Kidney (tissue), 14 donors: ENCODE results near the gene TBCE. TPM values are rescaled to one million over a fixed set of nuclear protein-coding genes. Genes with fewer than 3 reads are reported as not detected.

Experiments used
- DNase-seq, 5 donors: peaks; one replicate each; pipeline ENCODE4 v3.0.0-alpha.2; 2013 to 2020
- FAIRE-seq: peaks from 2 replicates; lab custom pipeline; 2012; peaks lifted over from hg19 to GRCh38; lab: Jason Lieb, UNC
- H3K27ac ChIP-seq, 2 donors: one replicate each; pipeline ENCODE4 v1.7.0; 2013; ENCODE audit warnings: low read depth in 2 of 2, low read length in 2 of 2, inconsistent platforms in 1 of 2
- H3K27me3 ChIP-seq: one replicate; pipeline ENCODE4 v1.7.1; 2013; ENCODE audit warnings: low read length, inconsistent platforms; ENCODE audit not compliant: control insufficient read depth, insufficient read depth
- H3K36me3 ChIP-seq, 3 donors: one replicate each; pipeline versions ENCODE4 v1.7.0 to v1.7.1; 2013; ENCODE audit warnings: low read length in 3 of 3, control low read depth in 1 of 3, inconsistent platforms in 1 of 3; ENCODE audit not compliant: insufficient read depth in 3 of 3, control insufficient read depth in 2 of 3
- H3K4me1 ChIP-seq, 3 donors: one replicate each; pipeline versions ENCODE4 v1.7.0 to v1.7.1; 2013; ENCODE audit warnings: low read length in 3 of 3, inconsistent platforms in 1 of 3, low read depth in 1 of 3; ENCODE audit not compliant: control insufficient read depth in 2 of 3, insufficient read depth in 2 of 3
- H3K4me3 ChIP-seq, 3 donors: one replicate each; pipeline versions ENCODE4 v1.7.0 to v1.8.1; 2013; ENCODE audit warnings: low read length in 3 of 3, control low read depth in 1 of 3, inconsistent platforms in 1 of 3
- H3K9ac ChIP-seq, 3 donors: one replicate each; pipeline versions ENCODE4 v1.7.0 to v1.7.1; 2013; ENCODE audit warnings: low read length in 3 of 3, control low read depth in 1 of 3, inconsistent platforms in 1 of 3
- H3K9me3 ChIP-seq, 3 donors: one replicate each; pipeline versions ENCODE4 v1.7.0 to v1.7.1; 2013; ENCODE audit warnings: low read length in 3 of 3, control low read depth in 1 of 3, inconsistent platforms in 1 of 3; ENCODE audit not compliant: control insufficient read depth in 2 of 3, insufficient read depth in 1 of 3
- intact Hi-C: fragments of 100-400 bp; cut with DNase I; formaldehyde crosslinking; loops from one replicate; pipeline ENCODE4 v1.11.1; 2022
- polyA plus RNA-seq: library from polyadenylated mRNA; stranded (reverse); fragments of 350-450 nt; fragmentation: Illumina TruSeq; extraction: RNeasy Lipid Tissue Mini Kit (QIAGEN cat#74804); gene quantifications from one replicate; pipeline ENCODE4 v1.2.3, GENCODE V29; 2014; ENCODE audit warnings: low read depth, low replicate concordance; ENCODE audit not compliant: insufficient read depth
- total RNA-seq: library from RNA; stranded (reverse); fragmentation: NEBNext Ultra II Directional; extraction: Animal tissue kit (Norgen Biotek cat#: 25700); gene quantifications from one replicate; pipeline ENCODE4 v1.2.1, GENCODE V29; 2021
- TF ChIP-seq, protein P1 (sequence below): IDR thresholded peaks from 3 replicates; pipeline ENCODE4 v1.5.1; 2012; ENCODE audit warnings: mild to moderate bottlenecking, moderate library complexity, borderline replicate concordance; ENCODE audit not compliant: insufficient read depth; ENCODE audit errors: extremely low read depth
- donor health status: control.
- donor health status: control.
- donor health status: control.
- donor health status: control.
- donor health status: control.
- donor health status: DM: yes; HTN: yes; CAD: no.
- donor health status: Normal renal cell carcinoma (clear cell type).

The TBCE gene
- total and polyA plus RNA-seq, 2 donors from 2014 or later = 15.1 to 22.6 TPM

DNA sequence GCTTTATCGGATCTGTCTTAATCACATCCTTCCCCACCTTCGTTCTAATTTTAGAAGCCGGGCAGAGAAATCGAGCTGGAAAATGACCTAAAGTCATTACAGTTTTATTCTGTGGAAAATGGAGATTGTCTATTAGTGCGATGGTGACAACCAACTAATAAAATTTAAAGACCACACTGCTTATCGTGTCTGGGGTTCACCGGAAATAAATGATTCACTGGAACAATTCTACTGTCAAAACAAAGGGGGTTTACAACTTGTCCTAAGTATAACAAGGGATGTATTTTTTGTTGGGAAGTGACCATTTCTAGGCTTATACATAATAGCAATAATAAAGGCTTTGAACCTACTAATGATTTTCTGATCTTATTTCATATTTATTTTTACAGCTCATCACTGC, 81.4 kb downstream of the TBCE start:
- Histone ChIP-seq H3K36me3 (peaks cover 6 to 26% (median 19%) of the 10 kb centered on the region in 3 donors), H3K27me3 (no peaks in the 10 kb centered on the region), H3K9me3 (no peaks in the 10 kb centered on the region), H3K9ac (no peak overlapping the region), H3K4me1 (no peaks in the 10 kb centered on the region), H3K27ac (no peak overlapping the region), H3K4me3 (no peak overlapping the region)
- FAIRE-seq (no peak), DNase-seq (no peak)
- TF ChIP-seq, protein P1, sequence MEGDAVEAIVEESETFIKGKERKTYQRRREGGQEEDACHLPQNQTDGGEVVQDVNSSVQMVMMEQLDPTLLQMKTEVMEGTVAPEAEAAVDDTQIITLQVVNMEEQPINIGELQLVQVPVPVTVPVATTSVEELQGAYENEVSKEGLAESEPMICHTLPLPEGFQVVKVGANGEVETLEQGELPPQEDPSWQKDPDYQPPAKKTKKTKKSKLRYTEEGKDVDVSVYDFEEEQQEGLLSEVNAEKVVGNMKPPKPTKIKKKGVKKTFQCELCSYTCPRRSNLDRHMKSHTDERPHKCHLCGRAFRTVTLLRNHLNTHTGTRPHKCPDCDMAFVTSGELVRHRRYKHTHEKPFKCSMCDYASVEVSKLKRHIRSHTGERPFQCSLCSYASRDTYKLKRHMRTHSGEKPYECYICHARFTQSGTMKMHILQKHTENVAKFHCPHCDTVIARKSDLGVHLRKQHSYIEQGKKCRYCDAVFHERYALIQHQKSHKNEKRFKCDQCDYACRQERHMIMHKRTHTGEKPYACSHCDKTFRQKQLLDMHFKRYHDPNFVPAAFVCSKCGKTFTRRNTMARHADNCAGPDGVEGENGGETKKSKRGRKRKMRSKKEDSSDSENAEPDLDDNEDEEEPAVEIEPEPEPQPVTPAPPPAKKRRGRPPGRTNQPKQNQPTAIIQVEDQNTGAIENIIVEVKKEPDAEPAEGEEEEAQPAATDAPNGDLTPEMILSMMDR = no peak
- intact Hi-C loops = no loop called here

DNA sequence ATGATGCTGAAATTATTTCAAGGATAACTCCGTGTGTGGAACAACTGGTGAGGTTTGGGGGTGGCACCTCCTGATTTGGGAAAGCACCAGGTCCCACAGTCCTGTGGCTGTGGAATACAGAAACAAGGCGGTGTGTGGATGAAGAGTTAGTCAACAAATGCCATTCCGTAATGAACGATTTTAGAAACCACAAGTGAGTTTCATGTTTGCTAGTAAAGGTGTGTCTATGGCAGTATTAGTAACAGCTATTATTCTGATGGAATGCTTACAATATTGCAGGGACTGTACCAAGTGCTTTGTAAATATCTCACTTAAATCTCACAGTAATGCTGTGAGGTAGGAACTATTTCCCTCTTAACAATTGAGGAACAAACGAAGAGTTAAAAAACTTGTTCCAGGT, 83.2 kb downstream of the TBCE start:
- Histone ChIP-seq H3K36me3 (peaks cover 6 to 15% (median 14%) of the 10 kb centered on the region in 3 donors), H3K9me3 (no peaks in the 10 kb centered on the region), H3K9ac (no peak overlapping the region), H3K4me3 (no peak overlapping the region), H3K4me1 (no peaks in the 10 kb centered on the region), H3K27ac (no peak overlapping the region), H3K27me3 (no peaks in the 10 kb centered on the region)
- DNase-seq (no peak), FAIRE-seq (no peak)
- TF ChIP-seq, protein P1 = no peak
- intact Hi-C loops = no loop called here

DNA sequence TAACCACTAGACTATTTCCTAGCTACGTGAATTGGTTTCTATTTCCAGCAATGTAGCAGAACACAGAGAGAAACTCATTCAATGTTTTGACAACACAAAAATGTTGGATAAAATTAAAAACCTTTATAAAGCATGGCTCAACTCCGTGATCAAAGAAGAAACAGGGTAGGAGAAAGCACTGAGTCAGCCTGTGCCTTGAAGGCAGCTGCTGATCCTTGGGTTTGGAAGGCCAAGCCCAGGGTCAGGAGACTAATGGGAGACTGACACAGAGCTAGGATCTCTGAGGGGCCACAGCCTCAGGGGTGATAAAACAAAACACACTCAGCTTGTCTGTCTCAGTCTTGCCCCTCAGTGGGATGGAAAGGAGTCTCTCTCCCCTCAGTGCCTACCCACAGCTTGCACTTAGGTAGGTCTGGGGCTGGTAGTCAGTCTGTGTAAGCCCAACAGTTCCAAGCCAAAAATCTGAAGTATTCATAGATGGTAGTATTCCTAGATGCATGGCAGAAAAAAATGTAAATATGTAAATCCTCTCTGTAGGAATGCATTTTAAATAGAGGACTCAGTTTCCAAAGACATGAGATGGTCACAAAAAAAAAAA, 83.8 kb downstream of the TBCE start:
- no peak overlapping the region for H3K27ac ChIP-seq
- intact Hi-C loops = no loop called here
- TF ChIP-seq, protein P1 = no peak
- no peaks in the 10 kb centered on the region for H3K9me3 ChIP-seq
- H3K27me3 ChIP-seq = no peaks in the 10 kb centered on the region
- H3K4me1 ChIP-seq = no peaks in the 10 kb centered on the region
- peaks cover 4 to 14% (median 12%) of the 10 kb centered on the region in 3 donors for H3K36me3 ChIP-seq
- DNase-seq (no peak), FAIRE-seq (no peak)
- no peak overlapping the region for H3K9ac ChIP-seq
- no peak overlapping the region for H3K4me3 ChIP-seq

DNA sequence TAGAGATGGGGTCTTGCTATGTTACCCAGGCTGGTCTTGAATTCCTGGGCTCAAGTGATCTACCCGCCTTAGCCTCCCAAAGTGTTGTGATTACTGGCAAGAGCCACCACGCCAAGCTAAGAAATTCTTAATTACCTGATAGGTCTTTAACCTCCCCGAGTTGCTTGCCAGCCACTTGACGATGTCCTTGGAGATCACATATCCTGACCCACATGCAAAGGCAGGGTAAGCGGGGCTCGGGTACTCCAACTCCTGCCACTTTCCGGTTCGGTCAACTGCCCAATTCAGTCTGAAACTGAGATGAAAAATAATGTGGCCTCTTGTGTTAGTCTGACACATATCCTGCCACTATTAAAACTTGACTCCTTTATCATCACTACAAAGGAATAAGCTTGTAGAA, 86.8 kb downstream of the TBCE start:
- H3K4me3 ChIP-seq = no peak overlapping the region
- intact Hi-C loops = no loop called here
- no peaks in the 10 kb centered on the region for H3K27me3 ChIP-seq
- TF ChIP-seq, protein P1 = no peak
- H3K9ac ChIP-seq = no peak overlapping the region
- no peak for DNase-seq
- H3K9me3 ChIP-seq = no peaks in the 10 kb centered on the region
- no peak overlapping the region for H3K27ac ChIP-seq
- no peaks in the 10 kb centered on the region for H3K4me1 ChIP-seq
- peaks cover 0 to 8% (median 4%) of the 10 kb centered on the region in 3 donors for H3K36me3 ChIP-seq
- no peak for FAIRE-seq
